ENCODE measurements around the gene USP54.

The USP54 gene

GRCh38 chr10:73517166-73517888 is 73.8 kb downstream of the USP54 start:
- DNase-seq: no peak

DNA sequence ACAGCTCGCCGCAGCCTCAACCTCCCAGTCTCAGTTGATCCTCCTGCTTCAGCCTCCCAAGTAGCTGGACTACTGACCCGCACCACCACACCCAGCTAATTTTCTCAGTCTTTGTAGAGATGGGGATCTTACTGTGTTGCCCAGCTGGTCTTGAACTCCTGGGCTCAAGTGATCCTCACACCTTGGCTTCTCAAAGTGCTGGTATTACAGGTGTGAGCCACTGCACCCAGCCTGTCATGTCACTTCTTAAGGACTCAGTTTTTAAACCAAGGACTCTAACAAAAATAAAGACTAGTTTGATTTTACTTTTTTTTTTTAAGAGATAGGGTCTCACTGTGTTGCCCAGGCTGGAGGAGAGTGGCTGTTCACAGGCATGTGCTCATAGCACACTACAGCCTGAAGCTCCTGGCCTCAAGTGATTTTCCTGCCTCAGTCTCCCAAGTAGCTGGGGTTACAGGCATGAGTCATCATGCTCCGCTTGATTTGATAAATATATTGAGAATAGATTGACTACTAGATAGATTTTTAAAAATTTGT is 78.9 kb downstream of the USP54 start:
- DNase-seq: no peak

- DNase-seq: peak; percentile 4
These were observed 81.4 kb downstream of the USP54 start for GRCh38 chr10:73509695-73510094.

GRCh38 chr10:73506491-73506890 is 84.7 kb downstream of the USP54 start:
- DNase-seq: no peak

GRCh38 chr10:73506074-73506473 is 85.1 kb downstream of the USP54 start:
- no peak for DNase-seq

- DNase-seq: no peak
These were observed 88.1 kb downstream of the USP54 start for GRCh38 chr10:73503037-73503436.

- DNase-seq: peak; percentile 7
These were observed 89.5 kb downstream of the USP54 start for GRCh38 chr10:73501651-73502050.

DNA sequence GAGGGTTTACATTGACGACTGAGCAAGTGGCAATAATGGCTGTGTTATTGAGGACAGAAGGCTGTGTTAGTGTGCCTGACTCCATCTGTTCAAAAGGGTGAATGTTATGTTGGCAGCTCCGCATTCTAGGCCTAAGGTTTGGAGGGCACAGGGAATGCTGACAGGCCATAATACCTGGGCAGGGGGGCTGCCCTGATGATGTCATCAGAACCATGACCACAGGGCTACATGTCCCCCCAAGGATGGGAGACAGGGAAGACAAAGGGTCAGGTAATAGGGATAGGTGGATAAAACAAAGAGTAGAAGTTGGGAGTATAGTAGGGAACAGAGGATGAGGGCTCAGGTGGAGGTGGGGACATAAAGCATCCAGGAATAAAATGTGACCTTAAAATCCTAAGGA is 93.5 kb downstream of the USP54 start:
- no peak for DNase-seq

- peak; percentile 94 for DNase-seq
These were observed 95.1 kb downstream of the USP54 start, which contains the start of gene PPP3CB for GRCh38 chr10:73495884-73496674. Gene PPP3CB (minus strand): TSS chr10:73496024. CDS start chr10:73495889, 135 bp downstream.

DNA sequence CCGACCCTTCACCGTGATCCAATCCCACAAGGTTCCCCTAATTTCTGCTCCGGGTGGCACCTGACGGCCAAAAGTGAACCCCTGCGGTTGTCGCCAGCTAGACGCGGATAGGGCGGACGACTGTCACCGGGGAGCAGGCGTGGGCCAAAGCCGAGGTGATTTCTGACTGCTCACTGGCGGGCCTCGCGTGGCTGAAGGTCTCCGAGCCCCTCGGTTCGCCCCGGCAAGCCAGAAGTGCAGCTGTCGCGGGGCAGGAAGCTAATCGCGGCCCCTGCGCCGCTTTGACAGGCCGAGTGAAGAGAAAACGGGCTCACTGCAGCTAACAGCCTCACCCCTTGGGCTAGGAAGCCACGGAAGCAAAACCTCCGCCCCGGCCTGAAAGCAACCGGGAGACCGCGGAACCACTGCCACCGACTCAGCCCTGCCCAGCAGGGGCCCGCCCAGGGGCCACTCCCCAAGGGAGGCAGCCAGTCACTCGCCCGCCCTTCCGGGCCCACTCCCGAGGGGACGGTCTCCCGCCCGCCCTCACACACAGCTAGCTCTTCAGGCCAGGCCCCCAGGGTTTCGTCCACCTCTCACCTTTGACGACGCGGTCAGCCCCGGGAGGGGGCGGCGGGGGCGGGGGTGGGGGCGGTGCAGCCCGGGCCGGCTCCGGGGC is 95.8 kb downstream of the USP54 start:
- peak; percentile 91 for DNase-seq

DNA sequence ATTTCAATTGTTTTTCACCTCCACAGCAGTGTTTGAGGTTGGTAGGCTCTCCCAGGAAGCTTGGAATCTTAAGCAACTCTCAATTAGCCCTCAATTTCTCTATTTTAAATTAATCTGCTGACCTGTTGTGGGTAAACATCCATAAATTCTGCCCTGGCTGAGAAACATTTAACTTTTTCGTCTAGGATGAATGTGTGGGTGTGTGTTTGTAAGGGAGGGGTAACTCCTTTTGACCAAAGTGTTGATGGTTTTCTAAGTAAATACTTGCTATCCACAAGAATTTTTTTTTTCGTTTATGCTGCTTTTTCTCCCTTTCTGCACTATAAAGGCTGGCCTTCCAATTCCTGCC is 96.3 kb downstream of the USP54 start:
- DNase-seq: no peak

DNA sequence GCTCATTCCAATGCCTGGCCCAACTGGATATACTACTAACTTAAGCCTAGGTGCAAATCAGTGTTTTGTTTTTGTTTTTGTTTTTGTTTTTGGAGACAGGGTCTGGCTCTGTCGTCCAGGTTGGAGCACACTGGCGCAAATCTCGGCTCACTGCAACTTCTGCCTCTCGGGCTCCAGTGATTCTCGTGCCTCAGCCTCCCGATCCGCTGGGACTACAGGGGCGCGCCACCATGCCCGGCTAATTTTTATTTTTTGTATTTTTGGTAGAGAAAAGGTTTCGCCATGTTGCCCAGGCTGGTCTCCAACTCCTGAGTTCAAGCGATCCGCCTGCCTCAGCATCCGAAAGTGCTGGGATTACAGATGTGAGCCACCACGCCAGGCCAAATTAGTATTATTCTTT is 96.9 kb downstream of the USP54 start:
- no peak for DNase-seq

- no peak for DNase-seq
These were observed 97.4 kb downstream of the USP54 start for GRCh38 chr10:73493781-73494180.

- DNase-seq: no peak
These were observed 104.5 kb downstream of the USP54 start for GRCh38 chr10:73486601-73487000.

GRCh38 chr10:73485320-73485719 is 105.8 kb downstream of the USP54 start:
- no peak for DNase-seq

GRCh38 chr10:73480158-73480557 is 111.0 kb downstream of the USP54 start:
- no peak for DNase-seq

- DNase-seq: no peak
These were observed 112.5 kb downstream of the USP54 start for GRCh38 chr10:73478636-73479035.

DNA sequence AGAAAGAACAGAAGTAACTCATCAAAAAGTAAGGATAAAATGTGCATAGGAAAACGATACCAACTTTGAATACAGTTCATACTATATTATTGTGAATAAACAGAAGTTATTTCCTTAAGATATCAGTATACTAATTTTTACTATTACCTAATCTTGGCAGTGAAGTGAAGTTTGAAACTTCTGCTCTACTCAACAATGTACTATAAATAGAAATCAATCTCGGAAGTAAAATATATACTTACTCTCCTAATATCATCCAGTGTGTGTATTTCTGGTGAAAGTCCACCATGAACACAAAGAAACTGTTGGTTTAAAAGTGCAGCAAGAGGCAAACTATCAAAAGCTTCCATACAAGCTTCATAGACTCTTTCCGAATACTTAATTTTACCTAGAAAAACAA is 119.9 kb downstream of the USP54 start:
- DNase-seq: no peak

DNA sequence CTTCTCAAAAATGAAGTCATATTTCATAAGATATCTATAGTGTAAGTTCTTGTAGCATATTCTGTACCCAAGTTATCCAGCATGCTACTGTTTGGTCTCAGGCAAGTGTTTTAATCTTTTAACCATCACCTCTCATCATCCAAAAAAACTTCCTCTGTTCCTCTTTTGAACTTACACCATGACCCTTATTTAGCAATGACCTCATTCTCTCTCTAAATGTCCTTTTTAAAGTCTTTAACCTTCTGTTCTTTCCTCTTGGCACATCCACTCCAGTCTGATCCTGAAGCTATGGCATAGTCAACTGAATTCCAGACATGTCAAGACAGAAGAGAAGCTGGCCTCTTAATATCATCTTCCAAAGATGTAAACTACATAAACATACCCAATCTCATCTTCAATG is 121.6 kb downstream of the USP54 start:
- no peak for DNase-seq

DNA sequence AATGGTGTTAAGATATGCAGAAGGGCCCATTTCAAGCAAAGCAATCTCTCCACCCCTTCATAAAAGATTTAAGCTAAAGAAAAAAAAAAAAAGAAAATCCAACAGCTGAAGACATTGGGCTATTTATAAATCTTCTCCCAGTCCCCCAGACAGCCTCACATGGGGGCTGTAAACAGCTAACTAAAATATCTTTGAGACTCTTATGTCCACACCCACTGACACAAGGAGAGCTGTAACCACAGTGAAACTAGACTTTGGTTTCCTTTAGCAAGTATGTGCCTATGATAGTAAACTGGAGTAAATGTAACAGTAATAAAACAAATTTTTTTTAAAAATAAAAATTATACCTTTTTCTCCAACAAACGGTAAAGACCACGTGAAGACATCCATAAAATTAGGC is 123.9 kb downstream of the USP54 start:
- DNase-seq: no peak

DNA sequence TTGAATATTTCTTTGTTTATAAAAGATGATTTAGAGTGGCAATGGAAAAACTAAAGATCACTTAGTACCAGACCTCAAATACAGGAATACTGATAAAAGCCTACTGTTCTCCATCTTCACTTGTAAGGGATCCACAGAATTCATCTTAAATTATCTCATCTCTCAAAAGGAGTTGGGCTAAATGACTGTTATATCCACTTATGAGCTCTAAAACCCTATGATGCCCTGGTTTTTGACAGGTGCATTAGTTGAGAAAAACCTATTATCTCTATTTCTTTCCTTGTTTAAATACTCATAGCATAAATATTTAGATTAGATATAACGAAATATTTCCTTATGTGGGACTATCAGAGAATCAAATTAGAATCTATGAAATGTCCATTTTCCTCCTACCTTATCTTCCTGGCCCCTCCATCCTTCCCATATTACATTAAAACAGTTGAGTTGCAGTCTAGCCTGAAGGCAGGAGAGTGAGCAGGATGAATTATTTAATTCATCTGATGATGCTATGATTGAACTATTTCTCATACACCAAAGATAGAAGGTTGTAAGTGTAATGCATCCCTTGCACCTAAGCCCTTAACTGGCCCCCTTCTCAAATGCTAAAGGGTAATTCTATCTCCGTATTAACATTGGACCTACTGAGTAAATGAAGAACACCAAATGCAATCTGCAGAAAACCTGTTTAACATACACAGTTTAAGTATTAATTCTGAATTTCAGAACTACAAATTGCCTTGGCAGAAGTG is 125.0 kb downstream of the USP54 start:
- no peak for DNase-seq

- no peak for DNase-seq
These were observed 130.2 kb downstream of the USP54 start for GRCh38 chr10:73460897-73461296.

Data from CD4-positive, alpha-beta T cell treated with Interleukin-12 subunit alpha and Interleukin-12 subunit beta, for 1 hour (primary cell).